Measurements from ENCODE around the gene RRP1. TPM values are rescaled to one million over a fixed set of nuclear protein-coding genes. Genes with fewer than 3 reads are reported as not detected.

RRP1 gene
- polyA plus RNA-seq (2013, experiment 1 of 2) = 18.9 TPM
- polyA plus RNA-seq (2013, experiment 2 of 2) = 15.4 TPM

GRCh38 chr21:43789276-43790009, at the start of gene RRP1:
Gene RRP1, plus strand, starts transcription at chr21:43789577. Its CDS starts 53 bp downstream, at chr21:43789630.
- Histone ChIP-seq H3K4me1 (ENCODE audit: control insufficient read depth, insufficient read depth, low read length, poor library complexity, severe bottlenecking) (peaks cover 5% of the 10 kb centered on the region), H3K36me3 (ENCODE audit: control insufficient read depth, insufficient read depth, low read length) (peaks cover 36% of the 10 kb centered on the region), H3K27ac (ENCODE audit: low read depth, low read length, severe bottlenecking) (peak within 1 kb of the TSS; percentile 77), H3K9me3 (ENCODE audit: control insufficient read depth, low read length) (no peaks in the 10 kb centered on the region), H3K4me3 (ENCODE audit: extremely low read depth, insufficient read depth, low read length, poor library complexity, severe bottlenecking) (peak within 1 kb of the TSS; percentile 93)
- WGBS, 2 experiments (ENCODE audit: insufficient coverage in 2 of 2) = 0% methylated on average over 62 to 68 of the region's 83 CpGs

GRCh38 chr21:43739621-43740435, 49.5 kb upstream of the RRP1 start:
- H3K36me3 ChIP-seq (ENCODE audit: control insufficient read depth, insufficient read depth, low read length) = peaks cover 30% of the 10 kb centered on the region
- WGBS, 2 experiments (ENCODE audit: insufficient coverage in 2 of 2) = 85% methylated on average over 22 to 25 of the region's 25 CpGs
- no peaks in the 10 kb centered on the region for H3K9me3 ChIP-seq (ENCODE audit: control insufficient read depth, low read length)
- H3K4me3 ChIP-seq (ENCODE audit: extremely low read depth, insufficient read depth, low read length, poor library complexity, severe bottlenecking) = no peak overlapping the region
- no peak overlapping the region for H3K27ac ChIP-seq (ENCODE audit: low read depth, low read length, severe bottlenecking)
- H3K4me1 ChIP-seq (ENCODE audit: control insufficient read depth, insufficient read depth, low read length, poor library complexity, severe bottlenecking) = peaks cover 8% of the 10 kb centered on the region

- 40 to 47% methylated on average over 18 to 20 of the region's 25 CpGs for WGBS, 2 experiments (ENCODE audit: insufficient coverage in 2 of 2)
- peak overlapping the region; percentile 59 for H3K27ac ChIP-seq (ENCODE audit: low read depth, low read length, severe bottlenecking)
These were observed 48.8 kb upstream of the RRP1 start for GRCh38 chr21:43740497-43741156.

GRCh38 chr21:43741423-43742096, 47.8 kb upstream of the RRP1 start:
- Histone ChIP-seq H3K27ac (ENCODE audit: low read depth, low read length, severe bottlenecking) (no peak overlapping the region), H3K9me3 (ENCODE audit: control insufficient read depth, low read length) (no peaks in the 10 kb centered on the region), H3K36me3 (ENCODE audit: control insufficient read depth, insufficient read depth, low read length) (peaks cover 25% of the 10 kb centered on the region), H3K4me3 (ENCODE audit: extremely low read depth, insufficient read depth, low read length, poor library complexity, severe bottlenecking) (no peak overlapping the region), H3K4me1 (ENCODE audit: control insufficient read depth, insufficient read depth, low read length, poor library complexity, severe bottlenecking) (no peaks in the 10 kb centered on the region)
- 71 to 89% methylated on average over 18 to 22 of the region's 28 CpGs for WGBS, 2 experiments (ENCODE audit: insufficient coverage in 2 of 2)

More at GRCh38 chr21:43740497-43741156, 48.8 kb upstream of the RRP1 start:
- peaks cover 30% of the 10 kb centered on the region for H3K36me3 ChIP-seq (ENCODE audit: control insufficient read depth, insufficient read depth, low read length)
- no peak overlapping the region for H3K4me3 ChIP-seq (ENCODE audit: extremely low read depth, insufficient read depth, low read length, poor library complexity, severe bottlenecking)
- H3K4me1 ChIP-seq (ENCODE audit: control insufficient read depth, insufficient read depth, low read length, poor library complexity, severe bottlenecking) = peaks cover under 1% of the 10 kb centered on the region
- H3K9me3 ChIP-seq (ENCODE audit: control insufficient read depth, low read length) = no peaks in the 10 kb centered on the region

DNA sequence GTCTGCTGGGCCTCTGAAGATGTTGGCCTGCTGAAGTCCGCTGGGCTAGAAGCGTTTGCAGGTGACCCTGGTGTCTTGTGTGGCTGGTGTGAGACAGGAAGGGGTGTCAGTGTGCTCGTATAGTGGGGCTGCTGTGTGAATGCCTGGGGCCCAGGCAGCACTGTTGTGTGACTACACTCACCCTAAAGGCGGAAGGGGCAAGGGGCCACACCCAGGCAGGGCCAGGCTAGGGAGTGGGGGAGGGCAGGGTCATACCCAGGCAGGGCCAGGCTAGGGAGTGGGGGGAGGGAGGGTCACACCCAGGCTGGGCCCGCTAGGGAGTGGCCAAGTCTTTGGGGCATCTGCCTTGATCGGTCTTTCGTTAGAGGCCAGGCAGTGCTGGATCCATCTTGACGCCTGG, 45.4 kb upstream of the RRP1 start:
- Histone ChIP-seq H3K27ac (ENCODE audit: low read depth, low read length, severe bottlenecking) (no peak overlapping the region), H3K9me3 (ENCODE audit: control insufficient read depth, low read length) (no peaks in the 10 kb centered on the region), H3K4me3 (ENCODE audit: extremely low read depth, insufficient read depth, low read length, poor library complexity, severe bottlenecking) (no peak overlapping the region), H3K36me3 (ENCODE audit: control insufficient read depth, insufficient read depth, low read length) (peaks cover 36% of the 10 kb centered on the region), H3K4me1 (ENCODE audit: control insufficient read depth, insufficient read depth, low read length, poor library complexity, severe bottlenecking) (no peaks in the 10 kb centered on the region)
- WGBS, 2 experiments (ENCODE audit: insufficient coverage in 2 of 2) = 97 to 99% methylated on average over 7 to 8 of the region's 8 CpGs

DNA sequence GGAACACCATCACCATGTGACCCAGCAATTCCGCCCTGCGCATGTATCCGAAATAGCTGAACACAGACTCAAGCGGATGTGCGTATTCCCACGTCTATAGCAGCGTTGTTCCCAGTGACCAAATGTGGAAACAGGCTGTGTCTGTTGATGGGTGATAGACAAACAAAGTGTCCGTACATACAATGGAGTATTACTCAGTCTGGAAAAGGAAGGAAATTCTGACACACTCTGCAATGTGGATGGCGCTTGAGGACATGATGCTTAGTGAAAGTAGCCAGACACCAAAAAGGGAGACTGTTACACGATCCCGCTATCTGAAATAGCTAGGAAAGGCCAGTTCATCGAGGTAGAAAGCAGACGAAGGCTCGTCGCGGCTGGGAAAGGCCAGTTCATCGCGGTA, 44.7 kb upstream of the RRP1 start:
- Histone ChIP-seq H3K9me3 (ENCODE audit: control insufficient read depth, low read length) (no peaks in the 10 kb centered on the region), H3K36me3 (ENCODE audit: control insufficient read depth, insufficient read depth, low read length) (peaks cover 37% of the 10 kb centered on the region), H3K4me1 (ENCODE audit: control insufficient read depth, insufficient read depth, low read length, poor library complexity, severe bottlenecking) (no peaks in the 10 kb centered on the region), H3K27ac (ENCODE audit: low read depth, low read length, severe bottlenecking) (no peak overlapping the region), H3K4me3 (ENCODE audit: extremely low read depth, insufficient read depth, low read length, poor library complexity, severe bottlenecking) (no peak overlapping the region)
- 96 to 97% methylated on average over 18 of the region's 18 CpGs for WGBS, 2 experiments (ENCODE audit: insufficient coverage in 2 of 2)

GRCh38 chr21:43745772-43746517, 43.4 kb upstream of the RRP1 start:
- no peaks in the 10 kb centered on the region for H3K4me1 ChIP-seq (ENCODE audit: control insufficient read depth, insufficient read depth, low read length, poor library complexity, severe bottlenecking)
- peaks cover 42% of the 10 kb centered on the region for H3K36me3 ChIP-seq (ENCODE audit: control insufficient read depth, insufficient read depth, low read length)
- H3K9me3 ChIP-seq (ENCODE audit: control insufficient read depth, low read length) = no peaks in the 10 kb centered on the region
- 95 to 96% methylated on average over 14 to 16 of the region's 16 CpGs for WGBS, 2 experiments (ENCODE audit: insufficient coverage in 2 of 2)
- H3K27ac ChIP-seq (ENCODE audit: low read depth, low read length, severe bottlenecking) = no peak overlapping the region
- no peak overlapping the region for H3K4me3 ChIP-seq (ENCODE audit: extremely low read depth, insufficient read depth, low read length, poor library complexity, severe bottlenecking)

- Histone ChIP-seq H3K4me3 (ENCODE audit: extremely low read depth, insufficient read depth, low read length, poor library complexity, severe bottlenecking) (no peak overlapping the region), H3K27ac (ENCODE audit: low read depth, low read length, severe bottlenecking) (no peak overlapping the region), H3K4me1 (ENCODE audit: control insufficient read depth, insufficient read depth, low read length, poor library complexity, severe bottlenecking) (no peaks in the 10 kb centered on the region), H3K9me3 (ENCODE audit: control insufficient read depth, low read length) (no peaks in the 10 kb centered on the region), H3K36me3 (ENCODE audit: control insufficient read depth, insufficient read depth, low read length) (peaks cover 60% of the 10 kb centered on the region)
- 97 to 98% methylated on average over 12 to 17 of the region's 17 CpGs for WGBS, 2 experiments (ENCODE audit: insufficient coverage in 2 of 2)
These were observed 40.8 kb upstream of the RRP1 start for GRCh38 chr21:43748622-43749021.

- Histone ChIP-seq H3K27ac (ENCODE audit: low read depth, low read length, severe bottlenecking) (no peak overlapping the region), H3K4me3 (ENCODE audit: extremely low read depth, insufficient read depth, low read length, poor library complexity, severe bottlenecking) (no peak overlapping the region), H3K9me3 (ENCODE audit: control insufficient read depth, low read length) (no peaks in the 10 kb centered on the region), H3K36me3 (ENCODE audit: control insufficient read depth, insufficient read depth, low read length) (peaks cover 60% of the 10 kb centered on the region), H3K4me1 (ENCODE audit: control insufficient read depth, insufficient read depth, low read length, poor library complexity, severe bottlenecking) (no peaks in the 10 kb centered on the region)
- WGBS, 2 experiments (ENCODE audit: insufficient coverage in 2 of 2) = 94 to 95% methylated on average over 15 to 16 of the region's 18 CpGs
These were observed 39.6 kb upstream of the RRP1 start for GRCh38 chr21:43749651-43750262.
